Activated naive CD4-positive, alpha-beta T cell treated with anti-CD3 and anti-CD28 coated beads for 36 hours (primary cell): ENCODE measurements around the gene SLC6A2. TPM values are rescaled to one million over a fixed set of nuclear protein-coding genes. Genes with fewer than 3 reads are reported as not detected.
A peak's percentile ranks its signal among the peaks of the same experiment; 100 is the strongest.

Experiments used
- CTCF ChIA-PET: fragments of 350-600 bp; sonication (Branson Sonifier 250); formaldehyde crosslinking; loops from one replicate; lab custom pipeline; 2021; ENCODE audit warnings: antibody characterized with exemption; lab: Charles Lee
- DNase-seq: peaks from one replicate; pipeline ENCODE4 v3.0.0-alpha.2; 2020
- H3K27ac Mint-ChIP-seq: one replicate; pipeline ENCODE4 v1.8.0; 2021; ENCODE audit warnings: mild to moderate bottlenecking, mixed read lengths
- H3K27me3 Mint-ChIP-seq: one replicate; pipeline ENCODE4 v1.8.0; 2021; ENCODE audit warnings: low read depth, mixed read lengths
- H3K36me3 Mint-ChIP-seq: one replicate; pipeline ENCODE4 v1.8.0; 2021; ENCODE audit warnings: low read depth, mixed read lengths
- H3K4me1 Mint-ChIP-seq: one replicate; pipeline ENCODE4 v1.8.0; 2021; ENCODE audit warnings: low read depth, mixed read lengths
- H3K4me3 Mint-ChIP-seq: one replicate; pipeline ENCODE4 v1.8.0; 2021; ENCODE audit warnings: mild to moderate bottlenecking, moderate library complexity, mixed read lengths
- H3K9me3 Mint-ChIP-seq: one replicate; pipeline ENCODE4 v1.8.0; 2021; ENCODE audit warnings: mixed read lengths
- intact Hi-C: fragments of 100-400 bp; cut with micrococcal nuclease; formaldehyde crosslinking; loops from one replicate; pipeline ENCODE4 v1.15.1; 2023
- total RNA-seq, 2 experiments: library from RNA; stranded (reverse); gene quantifications; one replicate each; pipeline ENCODE4 v1.2.3, GENCODE V29; 2021

The SLC6A2 gene
- total RNA-seq, 2 experiments from 2014 or later = not detected

DNA sequence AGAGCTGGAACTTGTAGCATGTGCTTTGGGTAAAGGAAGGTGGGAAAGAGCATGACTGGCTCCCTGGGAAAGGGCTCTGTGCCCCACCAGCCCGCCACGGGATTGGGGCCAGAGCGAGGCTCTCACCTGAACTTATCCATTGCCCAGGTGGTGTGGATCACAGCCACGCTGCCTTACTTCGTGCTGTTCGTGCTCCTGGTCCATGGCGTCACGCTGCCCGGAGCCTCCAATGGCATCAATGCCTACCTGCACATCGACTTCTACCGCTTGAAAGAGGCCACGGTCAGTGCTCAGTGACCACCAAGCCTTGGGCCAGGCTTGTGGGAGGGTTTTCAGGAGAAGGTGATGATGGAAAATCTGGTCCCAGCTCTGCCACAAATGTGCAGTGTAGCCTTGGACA lies 36.0 kb downstream of the SLC6A2 start:
- intact Hi-C loops = no loop called here
- Mint-ChIP-seq H3K27ac (no peak overlapping the region), H3K36me3 (no peaks in the 10 kb centered on the region)

DNA sequence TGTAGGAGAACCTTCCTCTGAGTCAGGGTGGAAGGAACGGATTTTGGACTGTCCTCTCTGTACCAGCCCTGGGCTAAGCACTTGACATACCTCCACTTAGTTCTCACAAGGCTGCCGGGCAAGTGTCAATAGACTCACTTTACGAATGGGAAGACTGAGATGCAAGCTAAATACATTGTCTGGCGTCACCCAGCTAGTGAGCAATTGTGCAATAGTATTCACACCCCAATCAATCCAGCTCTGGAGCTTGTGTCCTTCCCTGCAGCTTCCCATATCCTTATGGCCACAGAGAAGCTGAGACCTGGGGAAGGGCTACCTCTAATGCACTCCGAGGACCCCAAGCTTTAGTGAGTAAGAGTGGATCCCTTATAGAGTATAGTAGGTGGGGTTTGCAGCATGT lies 39.8 kb downstream of the SLC6A2 start:
- intact Hi-C loops = no loop called here
- CTCF ChIA-PET = interaction anchor here (0.9 to 3.7 kb wide), 2 partner anchors 145 to 230 kb away, joined by 3 to 23 read pairs; no protein-coding TSS in a partner anchor
- Mint-ChIP-seq H3K27me3 (no peaks in the 10 kb centered on the region), H3K4me1 (no peaks in the 10 kb centered on the region), H3K4me3 (no peak overlapping the region), H3K27ac (no peak overlapping the region), H3K9me3 (no peaks in the 10 kb centered on the region), H3K36me3 (no peaks in the 10 kb centered on the region)
- no peak for DNase-seq

More for the DNA sequence above, 36.0 kb downstream of the SLC6A2 start:
- Mint-ChIP-seq H3K4me3 (no peak overlapping the region), H3K4me1 (no peaks in the 10 kb centered on the region), H3K9me3 (no peaks in the 10 kb centered on the region), H3K27me3 (peaks cover 3% of the 10 kb centered on the region)
- CTCF ChIA-PET = no interaction called here
- DNase-seq = no peak

DNA sequence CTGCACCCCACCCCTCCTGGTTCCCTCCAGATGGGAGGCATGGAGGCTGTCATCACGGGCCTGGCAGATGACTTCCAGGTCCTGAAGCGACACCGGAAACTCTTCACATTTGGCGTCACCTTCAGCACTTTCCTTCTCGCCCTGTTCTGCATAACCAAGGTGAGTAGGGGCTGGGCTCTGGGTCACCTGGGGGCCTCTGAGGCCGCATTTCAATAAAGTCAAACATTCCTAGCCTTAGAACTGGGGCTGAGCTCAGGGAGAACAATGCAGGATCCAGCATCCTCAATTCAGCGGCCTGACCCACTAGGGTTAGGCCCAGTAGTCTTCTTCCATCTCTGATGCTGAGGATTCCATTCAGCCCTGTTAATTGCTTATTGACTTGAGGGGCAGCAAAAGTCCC lies 42.1 kb downstream of the SLC6A2 start:
- CTCF ChIA-PET = interaction anchor here (3.7 kb wide), 1 partner anchor 232 kb away, joined by 23 read pairs; no protein-coding TSS in a partner anchor
- intact Hi-C loops = no loop called here
- Mint-ChIP-seq H3K27me3 (peaks cover 2% of the 10 kb centered on the region), H3K4me3 (no peak overlapping the region), H3K27ac (no peak overlapping the region), H3K4me1 (no peaks in the 10 kb centered on the region), H3K9me3 (no peaks in the 10 kb centered on the region), H3K36me3 (no peaks in the 10 kb centered on the region)
- no peak for DNase-seq

DNA sequence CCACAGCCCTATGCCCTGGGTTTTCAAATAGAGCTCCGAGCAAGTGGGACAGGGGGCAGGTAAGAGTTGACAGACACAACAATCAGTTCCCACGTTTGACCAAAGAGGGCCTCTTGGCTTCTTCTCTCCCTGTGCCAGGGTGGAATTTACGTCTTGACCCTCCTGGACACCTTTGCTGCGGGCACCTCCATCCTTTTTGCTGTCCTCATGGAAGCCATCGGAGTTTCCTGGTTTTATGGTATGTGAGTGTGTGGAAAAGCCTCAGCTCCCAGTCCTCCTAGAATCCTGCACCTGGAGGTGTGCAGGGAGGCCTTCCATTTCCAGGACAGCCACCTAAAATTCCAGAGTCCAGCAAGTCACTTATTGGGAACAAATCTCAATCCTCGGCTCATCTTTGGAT lies 42.5 kb downstream of the SLC6A2 start:
- Mint-ChIP-seq H3K9me3 (no peaks in the 10 kb centered on the region), H3K27me3 (peaks cover 2% of the 10 kb centered on the region), H3K4me3 (no peak overlapping the region), H3K36me3 (no peaks in the 10 kb centered on the region), H3K4me1 (no peaks in the 10 kb centered on the region), H3K27ac (no peak overlapping the region)
- CTCF ChIA-PET = interaction anchor here (12.8 kb wide), 1 partner anchor 235 kb away, joined by 140 read pairs; no protein-coding TSS in a partner anchor
- DNase-seq = no peak
- intact Hi-C loops = no loop called here

DNA sequence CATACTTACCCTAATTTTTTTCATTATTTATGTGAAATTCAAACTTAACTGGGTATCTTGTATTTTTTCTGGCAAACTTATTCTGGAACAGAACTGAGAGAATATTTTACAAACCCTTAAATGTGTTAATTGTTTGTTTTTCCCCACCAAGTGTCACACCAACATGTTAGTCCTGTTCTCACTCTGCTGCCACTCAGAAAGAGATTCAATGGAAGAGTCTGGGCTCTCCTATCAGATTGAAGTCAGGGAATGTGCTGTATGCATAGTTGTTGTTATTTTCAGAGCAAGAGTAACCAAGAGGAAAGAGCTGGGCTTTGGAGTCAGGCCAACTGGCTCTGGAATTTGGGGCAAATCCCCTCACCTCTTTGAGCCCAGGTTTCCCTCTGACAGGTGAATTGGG lies 43.2 kb downstream of the SLC6A2 start:
- intact Hi-C loops = no loop called here
- no peak overlapping the region for H3K27ac Mint-ChIP-seq
- no peak overlapping the region for H3K4me3 Mint-ChIP-seq
- H3K27me3 Mint-ChIP-seq = peaks cover 2% of the 10 kb centered on the region
- no peak for DNase-seq
- H3K9me3 Mint-ChIP-seq = no peaks in the 10 kb centered on the region
- CTCF ChIA-PET = interaction anchor here (12.8 kb wide), 1 partner anchor 235 kb away, joined by 140 read pairs; no protein-coding TSS in a partner anchor
- H3K4me1 Mint-ChIP-seq = no peaks in the 10 kb centered on the region
- no peaks in the 10 kb centered on the region for H3K36me3 Mint-ChIP-seq

DNA sequence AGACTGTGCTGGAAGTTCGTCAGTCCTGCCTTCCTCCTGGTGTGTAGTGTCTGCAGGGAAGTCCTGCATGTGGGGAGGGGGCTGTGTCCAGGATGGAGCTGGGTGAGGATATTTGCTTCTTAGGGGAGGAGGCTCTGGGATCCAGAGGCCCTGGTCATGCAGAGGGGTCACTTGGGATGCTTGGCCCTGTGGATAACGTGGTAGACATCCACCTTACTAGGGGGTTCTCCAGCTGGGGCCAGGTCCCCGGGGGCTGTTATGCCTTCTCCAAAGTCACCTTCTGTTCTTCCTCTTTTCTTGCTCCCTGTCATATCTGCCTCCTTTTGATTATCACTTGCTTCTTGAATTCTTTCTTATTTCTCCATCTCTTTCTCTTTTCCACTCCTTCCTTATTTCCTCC lies 43.8 kb downstream of the SLC6A2 start:
- CTCF ChIA-PET = interaction anchor here (12.8 kb wide), 1 partner anchor 236 kb away, joined by 140 read pairs; no protein-coding TSS in a partner anchor
- Mint-ChIP-seq H3K27me3 (peaks cover 2% of the 10 kb centered on the region), H3K36me3 (no peaks in the 10 kb centered on the region), H3K4me3 (no peak overlapping the region), H3K9me3 (no peaks in the 10 kb centered on the region), H3K4me1 (no peaks in the 10 kb centered on the region), H3K27ac (no peak overlapping the region)
- intact Hi-C loops = no loop called here
- no peak for DNase-seq

DNA sequence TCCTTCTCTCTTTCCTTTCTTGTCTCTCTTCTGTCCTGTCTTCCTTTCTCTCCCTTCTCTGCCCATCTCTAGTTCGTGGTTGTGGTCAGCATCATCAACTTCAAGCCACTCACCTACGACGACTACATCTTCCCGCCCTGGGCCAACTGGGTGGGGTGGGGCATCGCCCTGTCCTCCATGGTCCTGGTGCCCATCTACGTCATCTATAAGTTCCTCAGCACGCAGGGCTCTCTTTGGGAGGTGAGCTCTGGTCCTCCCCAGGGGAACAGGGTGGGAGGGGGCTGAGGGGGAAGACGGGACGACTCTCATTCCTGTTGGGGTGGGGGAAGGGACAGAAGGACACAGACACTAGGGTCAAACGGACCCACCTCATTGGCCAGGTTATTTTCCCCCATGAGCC lies 44.3 kb downstream of the SLC6A2 start:
- intact Hi-C loops = no loop called here
- no peak for DNase-seq
- H3K4me1 Mint-ChIP-seq = no peaks in the 10 kb centered on the region
- peaks cover 2% of the 10 kb centered on the region for H3K27me3 Mint-ChIP-seq
- no peak overlapping the region for H3K4me3 Mint-ChIP-seq
- no peaks in the 10 kb centered on the region for H3K9me3 Mint-ChIP-seq
- CTCF ChIA-PET = interaction anchor here (12.8 kb wide), 1 partner anchor 237 kb away, joined by 140 read pairs; no protein-coding TSS in a partner anchor
- no peaks in the 10 kb centered on the region for H3K36me3 Mint-ChIP-seq
- no peak overlapping the region for H3K27ac Mint-ChIP-seq

DNA sequence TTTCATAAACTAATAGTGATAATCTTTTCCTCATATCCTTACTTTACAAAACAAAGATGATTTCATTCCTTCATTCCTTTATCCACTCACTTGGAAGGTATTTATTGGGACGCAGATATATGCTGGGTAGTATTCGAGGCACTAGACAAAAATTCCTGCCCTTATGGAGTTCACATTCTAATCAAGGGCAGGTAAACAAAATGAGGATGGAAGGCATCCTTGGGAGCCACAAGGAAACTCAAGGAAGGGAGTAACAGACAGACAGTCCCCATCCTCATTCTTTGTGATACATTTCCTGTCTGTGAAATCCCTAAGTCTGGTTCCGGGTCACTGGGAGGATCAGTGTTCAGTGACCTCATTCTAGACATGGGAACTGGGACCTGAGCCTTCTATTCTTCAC lies 45.2 kb downstream of the SLC6A2 start:
- Mint-ChIP-seq H3K36me3 (no peaks in the 10 kb centered on the region), H3K4me3 (no peak overlapping the region), H3K9me3 (no peaks in the 10 kb centered on the region), H3K27ac (no peak overlapping the region), H3K4me1 (no peaks in the 10 kb centered on the region), H3K27me3 (peaks cover 2% of the 10 kb centered on the region)
- CTCF ChIA-PET = interaction anchor here (0.6 to 12.8 kb wide), 4 partner anchors 229 to 244 kb away, joined by 3 to 140 read pairs (median 4); no protein-coding TSS in a partner anchor
- no peak for DNase-seq
- intact Hi-C loops = loop anchor here (1.0 kb wide), 1 partner anchor 236 kb away; no protein-coding TSS in a partner anchor

DNA sequence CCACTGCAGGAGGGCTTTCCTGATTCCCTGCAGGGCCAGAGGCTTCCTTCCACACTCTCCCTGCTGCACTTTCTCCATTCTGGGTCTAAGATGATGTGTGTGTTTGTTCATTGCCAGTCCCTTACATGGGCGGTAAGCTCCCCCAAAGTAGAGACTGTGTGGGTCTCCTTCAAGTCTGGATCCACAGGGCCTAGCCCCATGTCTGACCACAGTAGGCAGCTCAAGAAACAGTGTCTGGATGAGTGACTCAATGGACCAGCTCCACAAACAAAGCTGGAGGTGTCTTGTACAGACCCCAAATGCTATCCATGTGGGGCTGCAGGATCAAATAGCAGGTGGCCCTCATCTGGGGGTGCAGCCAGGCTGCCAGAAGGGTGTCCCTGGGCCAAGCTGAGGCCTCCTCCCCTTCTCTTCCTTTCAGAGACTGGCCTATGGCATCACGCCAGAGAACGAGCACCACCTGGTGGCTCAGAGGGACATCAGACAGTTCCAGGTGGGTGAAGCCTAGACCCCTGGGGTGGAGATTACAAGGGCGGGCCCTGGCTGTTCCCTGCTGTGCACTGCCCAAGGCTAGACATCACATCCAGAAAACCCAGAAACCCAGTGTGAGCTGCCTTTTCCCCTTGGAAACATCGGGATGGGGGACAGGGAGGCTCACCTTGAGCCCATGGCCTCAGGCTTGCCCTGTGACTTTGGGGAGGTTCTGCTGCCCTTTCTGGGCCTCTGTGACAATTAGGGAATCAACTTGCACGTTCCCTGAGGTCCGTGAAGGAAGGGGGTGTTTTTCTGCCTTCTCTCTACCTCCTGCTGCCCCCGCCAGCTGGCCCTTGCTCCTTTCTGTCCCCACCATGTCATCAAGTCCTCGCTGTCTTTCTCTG lies 45.9 kb downstream of the SLC6A2 start:
- Mint-ChIP-seq H3K27ac (no peak overlapping the region), H3K36me3 (no peaks in the 10 kb centered on the region), H3K9me3 (no peaks in the 10 kb centered on the region), H3K27me3 (peaks cover 2% of the 10 kb centered on the region), H3K4me3 (no peak overlapping the region), H3K4me1 (no peaks in the 10 kb centered on the region)
- intact Hi-C loops = loop anchor here (1.0 to 2.0 kb wide), 2 partner anchors 159 to 236 kb away; no protein-coding TSS in a partner anchor
- CTCF ChIA-PET = interaction anchor here (0.6 to 12.8 kb wide), 6 partner anchors 10 to 245 kb away, joined by 3 to 140 read pairs (median 4); no protein-coding TSS in a partner anchor
- DNase-seq = peak; percentile 58

DNA sequence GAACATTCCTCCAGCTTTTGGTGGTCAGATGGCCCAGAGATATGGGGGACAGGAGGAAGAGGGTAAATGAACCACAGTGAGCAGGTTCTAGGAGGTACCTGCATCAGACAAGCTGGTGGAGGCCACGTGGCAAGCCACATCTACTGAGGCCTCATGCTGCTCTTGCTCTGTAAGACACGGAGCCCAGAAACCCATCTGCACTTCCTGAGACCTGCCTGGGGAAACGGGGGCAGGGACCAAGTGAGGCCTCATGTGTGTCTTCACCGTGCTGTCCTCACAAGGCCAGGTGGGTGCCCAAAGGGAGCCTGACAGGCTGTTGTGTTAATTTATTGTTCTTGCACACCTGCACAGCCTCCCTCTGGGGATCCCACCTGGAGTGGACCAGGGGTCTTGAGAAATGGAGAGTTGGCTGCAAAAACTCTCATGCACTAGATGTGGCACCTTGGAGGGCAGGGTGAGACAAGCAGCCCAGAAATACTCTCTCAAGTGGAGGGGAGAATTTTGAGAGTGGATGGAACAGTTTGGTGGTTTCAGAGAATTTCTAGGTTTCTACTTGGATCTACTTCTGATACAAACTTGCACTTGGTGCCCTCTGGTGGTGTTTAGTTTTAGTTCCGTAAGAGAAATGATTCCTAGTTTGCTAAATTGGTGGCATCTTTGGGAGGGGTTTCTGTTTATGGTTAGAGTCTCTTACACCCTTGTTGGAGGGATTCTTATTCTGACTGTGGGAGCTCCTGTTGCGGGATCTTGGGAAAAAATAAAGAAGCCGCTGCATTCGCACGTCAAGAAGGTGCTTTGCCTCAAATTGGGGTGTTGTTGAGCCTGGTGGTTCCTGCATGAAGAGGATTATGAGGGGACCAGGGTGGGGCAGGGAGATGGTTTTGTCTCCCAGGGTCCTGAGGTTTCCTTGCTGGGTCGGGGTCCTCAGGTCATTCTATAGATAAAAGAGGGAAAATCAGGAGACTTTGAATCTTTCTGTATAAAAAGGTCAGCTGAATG lies 47.5 kb downstream of the SLC6A2 start:
- Mint-ChIP-seq H3K4me3 (no peak overlapping the region), H3K36me3 (no peaks in the 10 kb centered on the region), H3K4me1 (no peaks in the 10 kb centered on the region), H3K27ac (no peak overlapping the region), H3K9me3 (no peaks in the 10 kb centered on the region), H3K27me3 (peaks cover 7% of the 10 kb centered on the region)
- CTCF ChIA-PET = interaction anchor here (0.9 to 12.8 kb wide), 4 partner anchors 8 to 240 kb away, joined by 3 to 140 read pairs (median 4); no protein-coding TSS in a partner anchor
- peak; percentile 15 for DNase-seq
- intact Hi-C loops = loop anchor here (2.0 kb wide), 1 partner anchor 161 kb away; no protein-coding TSS in a partner anchor

DNA sequence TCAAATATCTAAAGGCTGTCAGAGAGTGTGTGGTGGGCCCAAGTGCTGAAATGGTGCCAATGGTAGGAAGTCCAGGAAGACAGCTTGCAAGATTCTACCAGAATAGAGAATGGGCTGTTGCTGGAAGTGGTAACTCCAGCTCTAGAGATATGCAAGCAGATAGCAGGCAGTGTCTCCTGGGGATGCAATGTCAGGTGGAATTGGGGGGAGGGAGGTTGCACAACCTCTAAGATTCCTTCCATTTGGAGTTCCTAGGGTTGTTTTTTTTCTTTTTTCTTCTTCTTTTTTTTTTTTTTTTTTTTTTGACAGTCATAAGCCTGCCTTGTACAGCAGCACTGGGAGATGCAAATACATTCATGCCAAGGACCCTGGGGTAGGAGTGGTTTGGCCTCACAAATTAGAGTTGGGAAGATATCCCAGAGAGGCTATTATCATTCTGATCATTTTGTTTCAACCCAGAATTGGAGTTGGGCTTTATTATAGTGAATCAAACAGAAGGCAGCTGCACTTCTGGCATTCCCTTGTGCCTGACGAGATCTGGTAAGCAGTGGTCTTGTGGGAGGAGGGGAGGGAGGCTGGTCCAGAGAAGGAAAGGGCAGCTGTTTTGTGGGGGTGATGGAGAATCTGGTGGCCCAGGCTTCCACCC lies 51.1 kb downstream of the SLC6A2 start:
- no peaks in the 10 kb centered on the region for H3K36me3 Mint-ChIP-seq
- no peak overlapping the region for H3K4me3 Mint-ChIP-seq
- peaks cover 6% of the 10 kb centered on the region for H3K27me3 Mint-ChIP-seq
- H3K4me1 Mint-ChIP-seq = no peaks in the 10 kb centered on the region
- H3K9me3 Mint-ChIP-seq = no peaks in the 10 kb centered on the region
- no peak for DNase-seq
- intact Hi-C loops = no loop called here
- CTCF ChIA-PET = interaction anchor here (12.8 kb wide), 1 partner anchor 243 kb away, joined by 140 read pairs; no protein-coding TSS in a partner anchor
- no peak overlapping the region for H3K27ac Mint-ChIP-seq
